HG03103 (cell line): ENCODE measurements around the gene DEF6.
"Not testable (repeated sequence)": the region's sequence is repeated elsewhere in the genome, so short reads cannot be mapped to it uniquely, and the experiment has no call there.

Experiments used
- ATAC-seq: cut with Tn5 transposase; IDR thresholded peaks from one replicate; pipeline ENCODE4 v1.9.1; 2021; ENCODE audit warnings: low read depth; ENCODE audit not compliant: unreplicated experiment

DEF6 gene

DNA sequence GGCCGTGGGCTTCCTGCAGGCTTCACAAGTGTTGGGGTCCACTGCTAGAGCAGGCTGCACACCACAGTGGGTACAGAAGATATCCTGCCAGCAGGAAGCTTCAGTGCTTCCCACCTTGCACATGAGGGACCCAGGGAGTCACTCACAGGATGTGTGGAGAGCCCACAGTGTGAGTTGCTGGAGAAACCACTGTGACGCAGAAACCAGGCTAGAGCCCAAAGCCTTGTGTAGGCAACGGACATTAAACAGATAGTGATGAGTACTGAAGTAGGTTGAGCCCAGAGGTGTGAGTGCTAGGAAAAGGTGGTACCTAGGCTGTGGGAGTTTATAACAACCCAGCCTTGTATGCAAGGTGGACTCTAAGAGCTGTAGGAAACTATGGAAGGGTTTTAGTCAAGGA lies 18.9 kb upstream of the DEF6 start:
- ATAC-seq = no peak

DNA sequence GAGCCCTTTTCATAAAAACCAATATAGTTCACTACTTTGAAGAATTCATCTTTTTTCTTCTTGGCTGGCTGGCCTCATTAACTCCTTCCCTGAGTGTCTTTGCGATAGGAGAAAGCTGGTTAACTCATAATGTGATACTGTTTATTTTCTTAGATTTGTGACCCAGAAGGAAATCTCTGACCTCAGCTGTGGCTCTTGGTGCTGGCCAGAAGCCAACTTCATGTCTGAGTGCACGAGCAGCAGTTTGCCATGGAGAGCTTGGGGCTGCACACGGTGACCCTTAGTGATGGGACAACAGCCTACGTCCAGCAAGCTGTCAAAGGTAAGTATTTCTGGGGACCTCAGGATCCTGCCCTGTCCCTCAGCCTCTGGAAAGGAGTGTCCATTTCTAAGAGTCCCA lies 16.7 kb upstream of the DEF6 start:
- ATAC-seq = no peak

DNA sequence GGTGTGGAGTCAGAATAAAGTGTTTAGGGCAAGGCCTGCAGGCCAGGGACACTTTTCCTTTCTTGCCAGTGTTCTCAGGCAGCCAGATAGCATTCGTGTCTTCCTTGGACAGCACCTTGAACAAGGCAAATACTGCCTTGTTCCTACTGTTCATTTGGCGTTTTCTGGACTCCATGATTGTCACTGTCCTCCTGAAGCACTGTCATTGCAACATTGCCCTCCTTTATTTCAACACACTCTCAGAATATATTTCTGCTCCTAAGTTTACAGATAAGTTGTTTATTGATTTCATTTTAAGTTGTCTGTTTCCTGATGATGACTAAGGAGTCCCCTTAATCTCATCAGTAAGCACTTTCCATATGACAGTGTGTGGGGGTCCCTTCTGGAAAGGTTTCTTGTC lies 15.1 kb upstream of the DEF6 start:
- ATAC-seq = no peak

GRCh38 chr6:35283361-35283760 lies 14.3 kb upstream of the DEF6 start:
- ATAC-seq = no peak

GRCh38 chr6:35287671-35288396 lies 9.8 kb upstream of the DEF6 start:
- ATAC-seq = no peak

DNA sequence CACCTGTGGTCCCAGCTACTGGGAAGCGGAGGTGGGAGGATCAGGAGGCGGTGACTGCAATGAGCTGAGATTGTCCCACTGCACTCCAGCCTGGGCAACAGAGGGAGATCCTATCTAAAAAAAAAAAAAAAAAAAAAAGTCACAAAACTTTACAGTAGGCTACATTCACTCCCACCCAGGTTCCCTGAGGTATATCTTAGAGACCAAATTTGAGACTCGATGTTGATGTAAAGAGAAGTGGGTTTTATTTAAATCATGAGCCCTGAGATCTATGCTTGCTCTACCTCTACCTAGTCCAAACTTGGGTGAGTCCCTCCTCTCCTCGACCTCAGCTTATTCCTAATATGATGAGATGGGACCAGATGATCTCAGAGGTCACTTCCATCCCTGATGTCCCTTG lies 8.8 kb upstream of the DEF6 start:
- ATAC-seq = no peak

DNA sequence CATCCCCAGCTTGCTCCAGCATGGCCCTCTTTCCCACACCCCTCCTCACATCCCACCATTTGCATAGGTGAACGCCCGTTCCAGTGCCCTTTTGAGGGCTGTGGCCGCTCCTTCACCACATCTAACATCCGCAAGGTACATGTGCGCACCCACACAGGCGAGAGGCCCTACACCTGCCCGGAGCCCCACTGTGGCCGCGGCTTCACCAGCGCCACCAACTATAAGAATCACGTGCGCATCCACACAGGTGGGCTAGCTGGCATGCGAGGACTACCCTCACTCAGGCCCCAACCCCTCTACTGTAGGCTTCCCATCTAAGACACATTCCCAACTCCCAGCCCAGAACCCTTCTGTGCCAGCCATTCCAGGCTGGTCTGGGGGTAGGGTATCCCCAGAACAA lies 6.1 kb upstream of the DEF6 start:
- no peak for ATAC-seq

GRCh38 chr6:35292494-35292893 lies 5.1 kb upstream of the DEF6 start:
- ATAC-seq = no peak

DNA sequence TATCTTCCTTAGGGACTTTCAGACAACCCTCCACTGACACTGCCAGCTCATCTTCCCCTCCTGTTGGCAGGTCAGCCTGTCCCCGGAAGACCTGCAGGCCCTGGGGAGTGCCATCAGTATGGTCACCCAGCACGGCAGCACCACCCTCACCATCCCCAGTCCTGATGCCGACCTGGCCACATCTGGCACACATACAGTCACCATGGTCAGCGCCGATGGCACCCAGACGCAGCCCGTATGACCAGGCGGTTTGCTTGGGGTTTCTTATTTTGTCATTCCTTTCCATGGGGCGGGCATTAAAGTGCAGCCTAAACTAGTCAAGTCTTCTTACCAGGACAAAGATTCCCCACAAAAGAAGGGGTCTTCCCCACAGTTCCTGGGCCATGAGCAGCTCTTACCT lies 3.9 kb upstream of the DEF6 start:
- ATAC-seq = no peak

- no peak for ATAC-seq
Measured at GRCh38 chr6:35294308-35294945, 3.2 kb upstream of the DEF6 start.

DNA sequence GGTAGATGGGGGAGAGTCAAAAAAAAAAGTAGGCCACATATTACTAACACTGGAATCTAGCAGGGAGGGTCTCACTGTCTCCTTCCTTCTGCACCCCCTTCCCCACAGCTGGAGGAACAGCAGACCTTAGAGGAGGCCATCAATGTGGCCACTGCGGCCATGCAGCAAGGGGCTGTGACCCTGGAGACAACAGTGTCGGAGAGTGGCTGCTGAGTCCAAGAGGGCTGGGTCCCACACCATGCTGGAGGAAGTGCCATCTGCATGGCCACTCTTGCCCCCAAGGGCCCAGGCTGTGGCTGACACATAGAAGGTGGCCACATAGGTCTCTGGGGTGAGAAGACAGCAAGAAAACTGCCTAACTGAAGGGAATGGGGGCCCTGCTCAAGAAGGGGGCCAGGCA lies 2.6 kb upstream of the DEF6 start:
- ATAC-seq = no peak

- ATAC-seq = no peak
Measured at GRCh38 chr6:35295521-35296315, 1.9 kb upstream of the DEF6 start.

DNA sequence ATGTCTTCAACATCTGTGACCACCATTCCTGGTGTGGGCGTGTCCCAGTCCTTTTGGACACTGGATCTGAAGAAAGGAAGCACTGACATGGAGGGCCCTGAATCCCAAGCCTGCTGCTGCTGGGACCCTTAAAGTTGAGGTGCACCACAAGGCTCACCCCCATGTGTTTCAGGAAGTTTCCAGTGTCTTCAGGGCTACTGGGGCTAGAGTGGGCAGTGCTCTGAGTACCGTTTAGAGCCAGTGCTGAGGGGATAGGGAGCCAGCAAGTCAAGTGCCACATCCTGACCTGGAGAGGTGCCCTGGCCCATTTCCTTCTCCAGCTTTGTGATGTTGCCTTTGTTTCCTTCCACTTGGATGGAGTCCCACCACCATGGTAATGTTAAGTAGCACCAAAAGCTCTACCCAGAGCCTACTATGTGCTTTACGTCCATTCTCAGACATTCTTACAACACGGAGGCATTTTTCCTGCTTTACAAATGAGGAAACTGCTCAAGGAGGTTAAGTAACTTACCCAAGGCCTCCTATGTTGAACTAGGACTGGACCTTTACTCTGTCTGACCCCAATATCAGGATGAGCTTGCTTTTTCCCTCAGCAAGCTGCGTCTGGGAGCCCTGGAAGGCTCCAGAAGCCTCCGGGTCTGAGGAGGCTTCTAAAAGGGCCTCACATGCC lies 552 bp upstream of the DEF6 start:
- ATAC-seq = peak; percentile 5

DNA sequence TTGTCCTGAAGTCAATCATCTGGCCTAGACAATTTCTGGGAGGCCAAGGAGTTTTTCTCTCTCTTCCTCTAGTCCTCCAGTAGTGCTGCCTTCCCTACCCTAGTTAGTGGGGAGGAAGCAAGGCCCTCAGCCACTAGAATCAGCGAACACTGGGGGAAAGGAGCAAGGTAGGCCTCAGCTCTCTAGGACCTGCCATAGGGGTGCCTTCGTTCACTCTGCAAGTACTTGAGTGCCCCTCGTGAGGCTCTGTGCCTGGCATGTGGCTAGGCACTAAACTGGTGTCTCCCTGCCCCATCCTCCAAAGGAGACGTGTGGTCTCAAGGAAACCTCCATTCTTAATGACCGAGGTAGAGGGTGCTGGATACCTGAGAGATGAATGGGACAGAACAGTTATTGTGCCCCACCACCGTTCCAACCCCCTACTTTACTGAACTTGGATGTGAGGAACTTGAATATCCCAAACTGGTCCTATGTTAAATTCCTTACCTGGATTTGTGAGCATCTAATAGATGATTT lies 1.1 kb downstream of the DEF6 start:
- ATAC-seq = no peak

- no peak for ATAC-seq
Measured at GRCh38 chr6:35299674-35300073, 2.1 kb downstream of the DEF6 start.

- ATAC-seq = no peak
Measured at GRCh38 chr6:35300848-35301247, 3.2 kb downstream of the DEF6 start.

DNA sequence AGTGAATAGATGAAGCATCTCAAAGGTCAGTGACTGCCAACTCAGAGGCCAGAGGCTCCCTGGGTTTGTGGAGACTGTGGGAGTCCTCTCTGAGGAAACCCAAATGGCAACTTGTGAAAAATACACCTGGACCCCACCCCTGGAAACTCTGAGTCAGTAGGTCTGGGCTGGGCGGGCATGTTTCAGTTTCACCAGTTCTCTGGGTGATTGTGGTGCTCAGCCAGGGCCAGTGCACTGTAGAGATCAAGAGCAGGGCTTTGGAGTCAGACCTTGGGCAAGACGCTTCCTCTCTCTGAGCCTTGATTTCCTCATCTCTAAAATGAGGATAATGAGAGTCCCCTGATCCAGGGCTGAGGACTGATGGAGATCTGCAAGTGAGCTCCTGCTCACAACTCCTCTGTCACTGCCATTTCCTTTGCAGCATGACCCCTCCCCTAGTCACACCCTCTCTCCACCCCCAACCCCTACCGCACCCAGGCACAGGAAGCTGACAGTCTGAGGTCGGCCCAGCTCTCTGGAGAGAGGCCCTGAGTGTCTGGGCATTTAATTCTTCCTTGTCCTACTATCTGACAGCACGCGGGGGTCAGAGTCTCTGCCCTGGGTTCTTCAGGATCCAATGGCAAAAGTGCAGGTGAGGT lies 5.1 kb downstream of the DEF6 start:
- peak; percentile 64 for ATAC-seq

GRCh38 chr6:35304299-35304698 lies 6.7 kb downstream of the DEF6 start:
- no peak for ATAC-seq

DNA sequence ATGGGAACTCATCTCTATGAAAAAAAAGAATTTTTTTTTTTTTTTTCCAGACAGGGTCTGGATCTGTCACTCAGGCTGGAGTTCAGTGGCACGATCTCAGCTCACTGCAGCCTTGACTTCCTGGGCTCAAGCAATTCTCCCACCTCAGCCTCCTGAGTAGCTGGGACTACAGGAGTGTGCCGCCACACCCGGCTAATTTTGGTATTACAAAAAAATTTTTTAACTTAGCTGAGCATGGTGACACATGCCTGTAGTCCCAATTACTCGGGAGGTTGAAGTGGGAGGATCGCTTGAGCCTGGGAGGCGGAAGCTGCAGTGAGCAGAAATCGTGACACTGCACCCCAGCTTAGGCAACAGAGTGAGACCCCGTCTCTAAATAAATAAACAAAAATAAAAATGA lies 7.5 kb downstream of the DEF6 start:
- ATAC-seq = no peak

- not testable (repeated sequence) for ATAC-seq
Measured at GRCh38 chr6:35307138-35307537, 9.5 kb downstream of the DEF6 start.
